Measurements from ENCODE around the gene KIF12.
A peak's percentile ranks its signal among the peaks of the same experiment; 100 is the strongest.

The KIF12 gene

GRCh38 chr9:114098936-114099668 is at the start of gene KIF12:
Gene KIF12 (minus strand): TSS chr9:114099292. CDS start chr9:114099276, 16 bp downstream.
- DNase-seq (ENCODE audit: low read depth) = no peak
- TF ChIP-seq CTCF (IDR thresholded peaks at IDR 0.05; ENCODE audit: insufficient read depth, low read depth, low read length, missing control alignments) = no peak
- peak within 1 kb of the TSS; percentile 21 for H3K4me3 ChIP-seq (ENCODE audit: low read length)

- DNase-seq (ENCODE audit: low read depth) = no peak
- no peak overlapping the region for H3K4me3 ChIP-seq (ENCODE audit: low read length)
- no peak for TF ChIP-seq CTCF (IDR thresholded peaks at IDR 0.05; ENCODE audit: insufficient read depth, low read depth, low read length, missing control alignments)
These were observed 47.6 kb upstream of the KIF12 start for GRCh38 chr9:114146735-114147134.

GRCh38 chr9:114143234-114143633 is 44.1 kb upstream of the KIF12 start:
- H3K4me3 ChIP-seq (ENCODE audit: low read length) = no peak overlapping the region
- DNase-seq (ENCODE audit: low read depth) = no peak
- no peak for TF ChIP-seq CTCF (IDR thresholded peaks at IDR 0.05; ENCODE audit: insufficient read depth, low read depth, low read length, missing control alignments)

- TF ChIP-seq CTCF (IDR thresholded peaks at IDR 0.05; ENCODE audit: insufficient read depth, low read depth, low read length, missing control alignments) = no peak
- peak; percentile 20 for DNase-seq (ENCODE audit: low read depth)
- H3K4me3 ChIP-seq (ENCODE audit: low read length) = no peak overlapping the region
These were observed 42.7 kb upstream of the KIF12 start for GRCh38 chr9:114141553-114142402.

GRCh38 chr9:114140850-114141249 is 41.8 kb upstream of the KIF12 start:
- DNase-seq (ENCODE audit: low read depth) = no peak
- TF ChIP-seq CTCF (IDR thresholded peaks at IDR 0.05; ENCODE audit: insufficient read depth, low read depth, low read length, missing control alignments) = no peak
- no peak overlapping the region for H3K4me3 ChIP-seq (ENCODE audit: low read length)

- no peak overlapping the region for H3K4me3 ChIP-seq (ENCODE audit: low read length)
- DNase-seq (ENCODE audit: low read depth) = no peak
- no peak for TF ChIP-seq CTCF (IDR thresholded peaks at IDR 0.05; ENCODE audit: insufficient read depth, low read depth, low read length, missing control alignments)
These were observed 41.3 kb upstream of the KIF12 start for GRCh38 chr9:114140401-114140800.

Data from epithelial cell of esophagus (primary cell).